Lung (tissue), 12 donors: ENCODE data around the gene RPS6KA2. TPM values are rescaled to one million over a fixed set of nuclear protein-coding genes. Genes with fewer than 3 reads are reported as not detected.

Source experiments
- ATAC-seq: fragments of 200-7000 bp; cut with Tn5 transposase; one replicate; pipeline ENCODE4 v1.9.1; 2020; ENCODE audit warnings: moderate number of reproducible peaks; ENCODE audit not compliant: insufficient read depth, low FRiP score
- DNase-seq, 3 donors: peaks; one replicate each; pipeline ENCODE4 v3.0.0-alpha.2; 2013 to 2017
- H3K27ac ChIP-seq, 2 donors: one replicate each; pipeline ENCODE4 v1.5.1; 2013; ENCODE audit warnings: mild to moderate bottlenecking in 2 of 2, moderate library complexity in 2 of 2, control low read depth in 1 of 2, inconsistent platforms in 1 of 2, low read depth in 1 of 2, low read length in 1 of 2
- H3K27me3 ChIP-seq, 3 donors: one replicate each; pipeline ENCODE4 v1.5.1; 2013; ENCODE audit warnings: low read length in 2 of 3; ENCODE audit not compliant: control insufficient read depth in 3 of 3, insufficient read depth in 3 of 3
- H3K36me3 ChIP-seq, 4 donors: one replicate each; pipeline ENCODE4 v1.5.1; 2013; ENCODE audit warnings: low read length in 4 of 4, mild to moderate bottlenecking in 1 of 4, moderate library complexity in 1 of 4; ENCODE audit not compliant: control insufficient read depth in 4 of 4, insufficient read depth in 4 of 4
- H3K4me1 ChIP-seq, 5 donors: one replicate each; pipeline ENCODE4 v1.5.1; 2013; ENCODE audit warnings: low read length in 5 of 5, mild to moderate bottlenecking in 2 of 5, moderate library complexity in 1 of 5; ENCODE audit not compliant: control insufficient read depth in 5 of 5, insufficient read depth in 5 of 5
- H3K4me3 ChIP-seq: one replicate; pipeline ENCODE4 v1.5.1; 2013; ENCODE audit warnings: mild to moderate bottlenecking, control low read depth, moderate library complexity
- H3K9ac ChIP-seq, 2 donors: one replicate each; pipeline ENCODE4 v1.5.1; 2013; ENCODE audit warnings: low read length in 2 of 2, control low read depth in 1 of 2; ENCODE audit not compliant: insufficient read depth in 1 of 2
- H3K9me3 ChIP-seq, 4 donors: one replicate each; pipeline ENCODE4 v1.5.1; 2013; ENCODE audit warnings: low read length in 3 of 4, mild to moderate bottlenecking in 1 of 4, moderate library complexity in 1 of 4; ENCODE audit not compliant: control insufficient read depth in 4 of 4, insufficient read depth in 3 of 4
- WGBS, 2 donors: extraction: QIAGEN DNeasy Blood & Tissue Kit; methylation state at CpG; one replicate each; pipeline ENCODE4 v1.1.7; 2013; 5-methylcytosine and 5-hydroxymethylcytosine counted together
- polyA plus RNA-seq, 2 donors: library from polyadenylated mRNA; stranded (reverse); fragments of 200-250 nt; gene quantifications; one replicate each; pipeline ENCODE4 v1.2.1, GENCODE V29; 2013
- total RNA-seq, 2 donors: library from RNA; depleted of rRNA in 1 of 2; stranded (reverse); fragments of >200 nt in 1 of 2; gene quantifications; one replicate each; pipeline ENCODE4 v1.2.1, GENCODE V29; 2014 to 2021
- TF ChIP-seq, protein P1 (sequence below): IDR thresholded peaks from 2 replicates; pipeline ENCODE4 v1.5.1; 2012; ENCODE audit warnings: mild to moderate bottlenecking; ENCODE audit errors: control extremely low read depth, extremely low read depth
- donor health status: control.
- donor health status: control.
- donor health status: Bipolar disorder and iron deficiency.
- donor health status: healthy.
- donor health status: DM: yes; HTN: yes; CAD: no.

RPS6KA2 gene
- total and polyA plus RNA-seq, 4 donors: 61.9 to 185 (median 105) TPM

DNA sequence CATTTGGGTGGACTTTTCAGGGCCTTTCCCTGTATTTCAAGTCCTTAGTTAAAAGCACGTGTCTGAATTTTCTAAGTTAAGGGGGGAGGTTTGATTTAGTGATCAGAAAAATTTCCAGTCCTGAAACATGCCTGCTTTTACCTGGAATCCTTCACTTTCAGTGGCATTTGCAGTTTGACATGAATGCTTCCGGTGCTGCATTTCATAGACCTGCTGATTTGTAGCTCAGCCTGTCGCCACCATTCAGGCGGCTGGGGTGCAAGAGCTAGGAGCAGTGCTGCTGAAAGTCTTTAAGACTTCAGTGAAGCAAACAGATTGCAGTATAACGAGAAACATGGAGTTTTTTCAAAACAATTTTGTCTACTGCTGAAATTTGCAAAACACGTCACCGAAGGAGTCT is 14.0 kb downstream of the RPS6KA2 start:
- Histone ChIP-seq H3K9ac (no peak overlapping the region), H3K4me1 (peaks cover 0 to 36% (median 8%) of the 10 kb centered on the region in 5 donors), H3K9me3 (no peaks in the 10 kb centered on the region), H3K36me3 (peaks cover 0 to 22% (median 0%) of the 10 kb centered on the region in 4 donors), H3K27me3 (no peaks in the 10 kb centered on the region), H3K4me3 (no peak overlapping the region), H3K27ac (no peak overlapping the region)
- WGBS, 2 donors: 90 to 94% methylated on average over 7 of the region's 7 CpGs
- DNase-seq (no peak), ATAC-seq (no peak)
- TF ChIP-seq, protein P1, sequence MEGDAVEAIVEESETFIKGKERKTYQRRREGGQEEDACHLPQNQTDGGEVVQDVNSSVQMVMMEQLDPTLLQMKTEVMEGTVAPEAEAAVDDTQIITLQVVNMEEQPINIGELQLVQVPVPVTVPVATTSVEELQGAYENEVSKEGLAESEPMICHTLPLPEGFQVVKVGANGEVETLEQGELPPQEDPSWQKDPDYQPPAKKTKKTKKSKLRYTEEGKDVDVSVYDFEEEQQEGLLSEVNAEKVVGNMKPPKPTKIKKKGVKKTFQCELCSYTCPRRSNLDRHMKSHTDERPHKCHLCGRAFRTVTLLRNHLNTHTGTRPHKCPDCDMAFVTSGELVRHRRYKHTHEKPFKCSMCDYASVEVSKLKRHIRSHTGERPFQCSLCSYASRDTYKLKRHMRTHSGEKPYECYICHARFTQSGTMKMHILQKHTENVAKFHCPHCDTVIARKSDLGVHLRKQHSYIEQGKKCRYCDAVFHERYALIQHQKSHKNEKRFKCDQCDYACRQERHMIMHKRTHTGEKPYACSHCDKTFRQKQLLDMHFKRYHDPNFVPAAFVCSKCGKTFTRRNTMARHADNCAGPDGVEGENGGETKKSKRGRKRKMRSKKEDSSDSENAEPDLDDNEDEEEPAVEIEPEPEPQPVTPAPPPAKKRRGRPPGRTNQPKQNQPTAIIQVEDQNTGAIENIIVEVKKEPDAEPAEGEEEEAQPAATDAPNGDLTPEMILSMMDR: no peak

DNA sequence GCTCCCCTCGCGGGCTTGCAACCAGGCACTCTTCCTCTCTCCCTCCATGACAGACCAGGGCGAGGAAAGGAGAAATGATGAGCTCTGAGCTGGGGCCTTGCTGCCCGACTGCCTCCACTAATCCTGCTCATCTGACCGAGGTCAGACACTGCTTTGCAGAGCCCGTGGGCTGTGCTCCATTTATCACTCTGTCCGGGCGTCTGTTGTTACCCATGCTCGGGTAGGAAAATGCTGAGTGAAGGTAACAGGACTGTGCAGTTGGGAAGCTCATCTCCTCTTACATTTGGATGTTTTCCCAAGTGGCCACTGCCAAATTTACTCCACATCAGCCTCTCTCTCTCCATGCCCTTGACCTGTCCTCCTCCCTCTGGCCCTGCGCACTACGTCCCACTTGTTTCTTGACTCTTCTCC is 14.6 kb downstream of the RPS6KA2 start:
- H3K27ac ChIP-seq: no peak overlapping the region
- TF ChIP-seq, protein P1: no peak
- H3K36me3 ChIP-seq: peaks cover 0 to 18% (median 0%) of the 10 kb centered on the region in 4 donors

DNA sequence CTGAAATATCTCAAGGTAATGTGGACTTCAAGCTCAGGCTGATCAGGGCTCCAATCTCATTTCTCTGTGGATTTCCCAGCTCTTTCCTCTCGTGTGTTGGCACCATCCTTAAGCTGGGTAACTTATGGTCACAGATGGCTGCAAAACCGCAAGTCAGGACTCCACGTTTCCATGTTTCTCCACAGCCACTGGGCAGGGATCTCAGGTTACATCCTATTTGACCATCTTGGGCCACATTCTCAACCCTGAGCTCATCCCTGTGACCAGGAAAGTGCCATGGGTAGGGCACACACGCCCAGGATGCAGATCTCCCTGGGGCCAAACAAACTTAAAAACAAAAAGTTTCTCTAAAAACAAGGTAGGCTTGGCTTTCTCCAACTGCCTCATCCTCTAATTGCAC is 15.4 kb downstream of the RPS6KA2 start:
- no peak for DNase-seq

More for the DNA sequence above, 14.6 kb downstream of the RPS6KA2 start:
- DNase-seq: no peak
- H3K9ac ChIP-seq: no peak overlapping the region
- WGBS, 2 donors: 85 to 87% methylated on average over 11 of the region's 11 CpGs
- no peaks in the 10 kb centered on the region for H3K9me3 ChIP-seq
- H3K4me1 ChIP-seq: peaks cover 0 to 35% (median 8%) of the 10 kb centered on the region in 5 donors
- ATAC-seq: no peak
- no peaks in the 10 kb centered on the region for H3K27me3 ChIP-seq
- H3K4me3 ChIP-seq: no peak overlapping the region

More for the DNA sequence above, 15.4 kb downstream of the RPS6KA2 start:
- Histone ChIP-seq H3K9me3 (no peaks in the 10 kb centered on the region), H3K27me3 (no peaks in the 10 kb centered on the region), H3K4me1 (peaks cover 0 to 33% (median 8%) of the 10 kb centered on the region in 5 donors), H3K4me3 (no peak overlapping the region), H3K9ac (no peak overlapping the region), H3K36me3 (peaks cover 0 to 14% (median 0%) of the 10 kb centered on the region in 4 donors), H3K27ac (no peak overlapping the region)
- 87 to 92% methylated on average over 4 of the region's 4 CpGs for WGBS, 2 donors
- ATAC-seq: no peak
- TF ChIP-seq, protein P1: no peak
